Hematopoietic multipotent progenitor cell treated with erythropoietin and hydrocortisone succinate and interleukin-3 and kit ligand, for 15 days (in vitro differentiated cells): Measurements from ENCODE around the gene STAT6.

Experiments
- DNase-seq: peaks from one replicate; pipeline ENCODE4 v3.0.0-alpha.2; 2015; ENCODE audit warnings: low spot score

Gene STAT6

GRCh38 chr12:57111031-57111734, at the start of gene STAT6:
STAT6 (minus strand) TSS chr12:57111362; CDS start chr12:57108278, 3,084 bp downstream.
- peak; percentile 81 for DNase-seq

DNA sequence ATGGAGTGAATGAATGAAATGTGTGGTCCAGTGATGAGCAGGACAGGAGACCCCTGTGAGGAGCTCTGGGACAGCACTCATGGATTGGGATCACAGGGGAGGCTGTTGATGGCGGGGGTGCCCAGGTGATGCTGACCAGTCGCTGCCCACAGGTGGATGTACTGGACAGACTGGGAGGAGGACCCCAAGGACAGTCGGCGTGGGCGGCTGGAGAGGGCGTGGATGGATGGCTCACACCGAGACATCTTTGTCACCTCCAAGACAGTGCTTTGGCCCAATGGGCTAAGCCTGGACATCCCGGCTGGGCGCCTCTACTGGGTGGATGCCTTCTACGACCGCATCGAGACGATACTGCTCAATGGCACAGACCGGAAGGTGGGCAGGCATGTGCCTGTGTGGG, 49.6 kb upstream of the STAT6 start:
- DNase-seq: no peak

GRCh38 chr12:57160040-57160439, 48.9 kb upstream of the STAT6 start:
- DNase-seq: no peak

DNA sequence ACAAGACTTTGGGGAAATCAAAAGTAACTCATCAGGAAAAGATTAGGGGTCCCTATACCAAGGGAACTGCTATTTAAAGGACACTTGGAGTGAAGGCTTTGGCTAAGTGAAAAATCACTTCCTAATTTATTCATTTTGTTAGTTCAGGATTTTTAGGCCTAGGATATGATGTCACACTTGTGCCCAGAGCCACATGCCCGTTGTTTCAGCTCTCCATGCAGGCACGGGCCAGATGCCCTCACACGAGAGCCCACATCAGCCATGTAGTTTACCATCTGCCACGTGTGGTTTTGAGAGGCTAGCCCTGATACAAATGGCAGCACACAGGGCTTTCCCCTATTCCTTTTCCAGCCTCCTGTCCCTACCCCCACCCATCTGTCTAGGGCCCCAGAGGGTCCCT, 48.1 kb upstream of the STAT6 start:
- no peak for DNase-seq

DNA sequence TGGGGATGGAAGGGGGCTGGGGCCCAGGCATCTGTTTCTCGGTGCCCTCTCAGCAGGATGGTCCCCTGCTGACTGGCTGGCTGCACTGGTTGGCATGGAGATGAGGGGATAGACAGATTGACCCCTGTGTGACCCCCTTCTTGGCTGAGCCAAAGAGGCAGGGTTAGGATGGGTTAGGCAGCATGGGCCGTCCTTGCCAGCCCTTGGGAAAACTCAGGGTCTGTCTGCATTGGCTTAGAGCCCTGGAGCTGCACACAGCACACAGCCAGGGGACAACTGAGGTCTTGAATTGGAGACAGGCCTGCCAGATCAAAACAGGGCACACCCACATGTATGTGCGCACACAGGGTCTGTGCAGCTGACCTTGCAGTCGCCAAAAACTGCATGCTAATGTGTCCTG, 47.5 kb upstream of the STAT6 start:
- no peak for DNase-seq

- no peak for DNase-seq
Measured at GRCh38 chr12:57158186-57158585, 47.0 kb upstream of the STAT6 start.

- no peak for DNase-seq
Measured at GRCh38 chr12:57157588-57158173, 46.5 kb upstream of the STAT6 start.

DNA sequence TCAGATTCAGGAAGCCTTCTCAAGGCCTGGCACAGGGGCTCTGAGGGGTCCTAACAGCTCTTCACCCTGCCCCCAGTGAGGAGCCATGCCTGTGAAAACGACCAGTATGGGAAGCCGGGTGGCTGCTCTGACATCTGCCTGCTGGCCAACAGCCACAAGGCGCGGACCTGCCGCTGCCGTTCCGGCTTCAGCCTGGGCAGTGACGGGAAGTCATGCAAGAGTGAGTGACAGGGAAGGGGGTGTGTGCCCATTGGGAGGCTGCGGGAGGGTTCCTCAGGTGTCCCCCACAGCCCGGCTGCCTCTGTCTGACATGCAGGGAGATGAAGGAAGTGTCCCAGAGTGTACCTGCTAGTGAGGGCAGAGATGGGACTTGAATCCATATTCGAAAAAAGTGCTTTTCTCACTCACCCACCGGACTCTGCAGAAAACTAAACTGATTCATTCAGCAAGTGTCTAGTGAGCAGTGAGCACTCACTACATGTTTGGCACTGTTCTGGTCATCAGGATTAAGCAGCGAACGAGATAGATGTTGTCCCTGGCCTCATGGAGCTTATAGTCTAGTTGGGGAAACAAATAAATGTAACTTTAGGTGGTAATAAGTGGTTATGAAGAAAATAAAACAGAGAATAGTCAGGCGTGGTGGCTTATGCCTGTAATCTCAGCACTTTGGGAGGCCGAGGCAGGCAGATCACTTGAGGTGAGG, 45.7 kb upstream of the STAT6 start:
- no peak for DNase-seq

- DNase-seq: no peak
Measured at GRCh38 chr12:57154804-57155434, 43.8 kb upstream of the STAT6 start.

DNA sequence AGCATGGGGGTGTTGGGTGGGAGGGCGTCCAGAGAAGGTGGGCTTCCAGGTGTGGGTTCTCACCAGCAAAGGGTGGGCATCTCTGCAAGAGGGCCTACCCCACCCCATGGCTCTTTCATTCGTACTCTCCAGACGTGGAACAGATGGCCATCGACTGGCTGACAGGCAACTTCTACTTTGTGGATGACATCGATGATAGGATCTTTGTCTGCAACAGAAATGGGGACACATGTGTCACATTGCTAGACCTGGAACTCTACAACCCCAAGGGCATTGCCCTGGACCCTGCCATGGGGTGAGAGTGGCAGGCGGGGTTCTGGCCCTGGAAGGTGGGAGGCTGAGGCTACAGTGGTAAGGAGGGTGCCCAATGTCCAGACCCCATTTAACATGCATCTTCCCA, 42.9 kb upstream of the STAT6 start:
- no peak for DNase-seq

- DNase-seq: no peak
Measured at GRCh38 chr12:57153415-57153997, 42.3 kb upstream of the STAT6 start.

- DNase-seq: no peak
Measured at GRCh38 chr12:57152639-57153038, 41.5 kb upstream of the STAT6 start.

DNA sequence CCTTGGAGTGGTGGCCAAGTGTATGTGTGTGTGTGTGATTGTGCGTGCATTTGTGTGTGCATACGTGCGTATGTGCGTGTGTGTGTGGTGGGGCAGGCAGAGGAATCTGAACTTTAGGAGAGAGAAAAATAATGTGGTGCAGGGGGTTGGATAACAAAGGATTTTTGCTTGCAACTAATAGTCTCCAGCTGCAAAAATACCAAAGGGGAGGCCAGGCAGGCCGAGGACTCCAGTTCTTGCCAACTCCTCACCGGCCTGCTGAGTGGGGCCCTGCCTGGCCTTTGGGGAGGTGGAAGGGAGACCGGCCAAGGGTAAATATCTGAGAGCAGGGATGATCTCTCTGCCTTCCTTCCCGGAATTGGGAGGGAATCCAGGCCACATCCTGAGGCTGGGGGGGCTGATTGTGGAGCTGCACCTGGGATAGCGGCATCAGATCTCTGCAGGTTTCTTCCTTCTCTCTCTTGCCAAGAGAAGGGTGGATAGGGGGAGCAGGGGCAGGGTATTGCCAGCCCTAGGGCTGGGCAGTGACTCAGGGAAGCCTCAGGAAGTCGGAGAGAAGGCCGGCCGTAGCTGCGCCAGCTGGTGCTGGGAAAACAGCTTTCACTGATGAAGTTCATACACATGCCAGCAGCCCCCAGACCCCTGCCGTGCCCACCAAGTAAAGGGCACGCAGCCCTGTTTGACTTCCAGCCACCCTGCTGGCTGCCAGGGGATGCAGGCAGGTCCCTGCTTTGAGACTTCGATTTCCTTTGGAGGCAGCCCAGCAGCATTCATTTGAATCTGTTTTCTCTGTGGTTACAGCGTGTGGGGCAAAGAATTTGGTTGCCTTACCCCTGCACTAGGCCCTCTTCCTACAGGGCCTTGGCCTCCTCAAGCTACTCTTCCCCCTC, 40.8 kb upstream of the STAT6 start:
- no peak for DNase-seq

DNA sequence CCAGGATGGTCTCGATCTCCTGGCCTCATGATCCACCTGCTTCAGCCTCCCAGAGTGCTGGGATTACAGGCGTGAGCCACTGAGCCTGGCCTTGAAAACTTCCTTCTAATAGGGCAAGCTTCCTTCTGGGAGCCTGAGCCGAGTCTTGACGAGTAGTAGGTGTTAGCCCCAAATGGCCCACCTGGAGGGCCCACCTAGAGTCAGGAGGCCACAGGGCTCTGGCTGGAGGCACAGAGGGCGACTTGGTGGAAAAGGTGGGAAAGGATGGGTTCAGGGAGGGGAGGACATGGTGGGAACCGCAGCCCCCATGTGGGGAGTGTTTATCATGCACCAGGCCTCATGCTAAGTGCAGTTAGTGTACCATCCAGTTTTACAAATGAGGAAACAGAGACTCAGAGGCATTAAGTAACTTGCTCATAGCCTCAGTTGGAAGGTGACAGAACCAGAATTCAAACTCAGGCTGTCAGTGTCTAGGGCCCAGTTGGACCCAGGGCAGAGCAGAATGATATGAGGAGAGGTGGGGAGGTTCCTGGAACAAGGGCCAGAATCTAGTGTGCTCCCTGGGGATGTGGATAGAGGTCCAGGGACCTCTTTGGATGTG, 39.3 kb upstream of the STAT6 start:
- DNase-seq: no peak

GRCh38 chr12:57149245-57149900, 38.2 kb upstream of the STAT6 start:
- no peak for DNase-seq

DNA sequence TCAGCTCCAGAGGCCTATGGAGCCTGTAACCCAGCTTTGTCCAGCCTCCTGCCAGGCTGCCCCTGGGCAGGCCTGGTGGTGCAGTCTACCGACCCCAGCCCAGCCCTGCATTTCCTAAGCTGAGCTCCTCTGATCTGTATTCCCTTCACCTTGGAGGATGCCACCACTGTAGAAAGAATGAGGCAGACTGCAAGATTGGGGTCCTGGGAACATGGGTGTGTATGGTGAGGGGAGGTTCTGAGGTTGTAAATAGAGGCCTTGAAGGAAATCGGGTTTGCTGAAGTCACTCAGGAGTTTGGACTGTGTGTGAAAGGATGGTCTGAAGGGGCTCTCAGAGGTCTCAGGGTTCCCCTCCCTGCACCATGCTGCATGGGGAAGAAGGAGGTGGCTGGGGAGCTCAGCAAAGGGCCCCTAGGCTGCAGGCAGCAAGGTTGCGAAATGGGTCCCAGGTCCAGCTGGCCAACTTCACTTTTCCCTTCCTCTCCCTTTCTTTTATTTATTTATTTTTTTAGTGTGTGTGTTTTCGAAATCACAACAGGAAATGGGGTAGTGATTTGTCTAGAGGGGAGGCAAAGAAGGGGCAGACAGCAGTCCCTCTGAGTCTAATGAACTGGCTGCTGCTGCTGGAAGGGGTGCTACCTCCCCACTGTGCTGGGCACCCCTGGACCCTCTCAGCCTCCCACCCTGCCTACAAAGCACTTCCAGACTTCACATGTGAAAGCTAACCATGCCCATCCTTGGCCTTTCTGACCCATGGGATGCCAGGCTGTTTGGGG, 37.5 kb upstream of the STAT6 start:
- DNase-seq: no peak

DNA sequence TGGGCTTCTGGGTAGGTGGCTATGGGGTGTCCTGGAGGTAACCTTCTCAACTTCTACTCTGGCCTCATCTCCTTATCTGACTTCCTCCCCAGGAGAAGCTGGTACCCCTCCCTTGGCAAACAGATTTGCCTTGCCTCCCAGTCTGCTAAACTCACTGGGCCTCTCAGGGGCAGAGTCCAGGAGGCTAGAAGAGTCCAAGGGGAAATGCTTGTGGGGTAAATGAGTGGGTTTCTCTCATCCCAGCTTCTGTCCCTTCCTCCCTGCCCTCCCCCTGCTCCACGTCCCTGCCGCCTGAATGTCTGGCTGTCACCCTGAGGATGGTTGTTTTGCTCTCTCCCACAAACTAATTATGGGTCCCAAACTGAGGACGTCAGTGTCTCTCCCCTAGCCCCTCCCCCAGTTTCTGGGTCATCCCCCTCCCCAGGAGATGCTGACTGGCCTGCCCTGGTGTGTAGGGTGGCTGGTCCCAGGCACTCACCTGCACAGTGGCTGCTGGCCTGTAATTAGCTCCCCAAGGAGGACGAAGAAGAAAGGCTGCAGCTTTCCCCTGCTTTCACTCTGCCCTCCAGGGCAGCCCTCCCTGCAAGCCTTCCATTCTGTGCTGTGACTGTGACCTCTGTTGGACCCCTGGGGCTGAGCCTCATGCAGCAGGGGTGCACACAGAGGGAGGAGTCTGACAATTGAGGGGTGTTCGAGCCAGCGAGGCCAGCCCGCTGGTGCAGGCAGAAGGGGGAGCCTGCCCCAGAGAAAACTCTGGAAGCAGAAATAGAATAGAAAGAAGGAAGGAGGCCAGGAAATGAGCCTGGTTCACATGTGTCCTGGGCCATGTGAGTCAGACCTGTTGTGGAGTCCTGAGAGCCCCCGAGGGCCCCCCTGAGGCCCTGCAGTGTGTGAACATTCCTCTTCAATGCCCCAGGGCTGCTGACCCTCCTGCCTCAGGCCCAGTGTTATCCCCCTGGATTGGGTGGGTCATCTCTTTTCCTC, 36.1 kb upstream of the STAT6 start, which contains the start of gene LRP1-AS:
LRP1-AS (minus strand) TSS at position 659 of the 984 bp plus-strand sequence.
- no peak for DNase-seq

GRCh38 chr12:57146092-57146491, 34.9 kb upstream of the STAT6 start:
- no peak for DNase-seq
